Cardiac fibroblast (primary cell): ENCODE results near the gene TERT.

Experiments used
- DNase-seq, 2 donors: peaks; one replicate each; pipeline versions ENCODE4 v3.0.0 to v3.0.0-alpha.2; 2010; ENCODE audit warnings: low read depth in 2 of 2
- H3K4me3 ChIP-seq, 2 donors: replicated peaks in 1 of 2; 1 replicate in 1 of 2; 2 replicates in 1 of 2; pipeline ENCODE4 v1.5.1; 2011; ENCODE audit warnings: low read depth in 2 of 2, low read length in 2 of 2, mild to moderate bottlenecking in 2 of 2, moderate library complexity in 1 of 2
- TF ChIP-seq, protein P1 (sequence below): IDR thresholded peaks from one replicate; pipeline ENCODE4 v1.5.1; 2011; ENCODE audit warnings: low read depth, mild to moderate bottlenecking, low read length, inconsistent platforms

The TERT gene

GRCh38 chr5:1252681-1253080 is 42.2 kb downstream of the TERT start:
- no peak for DNase-seq
- TF ChIP-seq, protein P1, sequence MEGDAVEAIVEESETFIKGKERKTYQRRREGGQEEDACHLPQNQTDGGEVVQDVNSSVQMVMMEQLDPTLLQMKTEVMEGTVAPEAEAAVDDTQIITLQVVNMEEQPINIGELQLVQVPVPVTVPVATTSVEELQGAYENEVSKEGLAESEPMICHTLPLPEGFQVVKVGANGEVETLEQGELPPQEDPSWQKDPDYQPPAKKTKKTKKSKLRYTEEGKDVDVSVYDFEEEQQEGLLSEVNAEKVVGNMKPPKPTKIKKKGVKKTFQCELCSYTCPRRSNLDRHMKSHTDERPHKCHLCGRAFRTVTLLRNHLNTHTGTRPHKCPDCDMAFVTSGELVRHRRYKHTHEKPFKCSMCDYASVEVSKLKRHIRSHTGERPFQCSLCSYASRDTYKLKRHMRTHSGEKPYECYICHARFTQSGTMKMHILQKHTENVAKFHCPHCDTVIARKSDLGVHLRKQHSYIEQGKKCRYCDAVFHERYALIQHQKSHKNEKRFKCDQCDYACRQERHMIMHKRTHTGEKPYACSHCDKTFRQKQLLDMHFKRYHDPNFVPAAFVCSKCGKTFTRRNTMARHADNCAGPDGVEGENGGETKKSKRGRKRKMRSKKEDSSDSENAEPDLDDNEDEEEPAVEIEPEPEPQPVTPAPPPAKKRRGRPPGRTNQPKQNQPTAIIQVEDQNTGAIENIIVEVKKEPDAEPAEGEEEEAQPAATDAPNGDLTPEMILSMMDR: no peak
- no peak overlapping the region for H3K4me3 ChIP-seq

- TF ChIP-seq, protein P1: no peak
- no peak overlapping the region for H3K4me3 ChIP-seq
- no peak for DNase-seq
These were observed 42.9 kb downstream of the TERT start for GRCh38 chr5:1251678-1252580.

DNA sequence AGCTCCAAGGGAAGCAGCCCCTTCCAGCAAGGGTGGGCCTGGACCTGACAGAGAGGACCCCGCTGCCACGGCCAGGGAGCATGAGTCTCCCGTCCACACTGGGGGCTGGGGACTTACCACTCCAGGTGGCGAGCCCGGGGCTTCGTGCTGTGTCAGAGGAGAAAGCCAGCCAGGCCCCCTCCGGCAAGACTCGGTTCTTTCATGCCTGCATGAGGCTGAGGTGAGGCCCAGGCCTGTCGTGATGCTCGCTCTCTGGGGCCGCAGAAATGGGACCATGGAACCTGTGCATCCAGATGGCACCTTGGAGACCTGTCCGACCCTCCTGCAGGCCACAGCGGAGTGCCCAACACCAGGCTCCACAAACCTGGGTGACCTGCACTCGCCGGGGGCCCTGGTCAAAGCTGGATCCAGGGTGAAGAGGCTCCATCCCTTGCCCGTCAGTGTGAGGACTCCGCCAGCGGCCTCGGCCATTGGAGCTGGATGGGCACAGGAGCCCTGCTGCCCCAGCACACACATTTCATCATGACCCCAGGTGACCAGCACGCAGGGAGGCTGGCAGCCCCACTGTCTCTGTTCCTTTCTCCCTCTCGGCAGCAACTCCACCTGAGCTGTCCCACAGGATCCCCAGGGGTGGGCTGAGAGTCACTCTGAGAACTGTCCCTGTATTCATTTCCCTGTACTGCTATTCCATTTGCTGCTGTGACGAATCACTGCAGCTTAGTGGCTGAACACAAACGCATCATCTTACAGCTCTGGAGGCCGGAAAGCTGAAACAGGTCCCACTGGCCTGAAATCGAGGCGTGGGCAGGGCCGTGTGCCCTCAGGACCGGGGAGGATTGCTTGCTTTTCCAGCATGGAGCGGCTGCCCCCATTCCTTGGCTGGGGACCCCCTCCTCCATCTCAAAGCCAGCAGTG is 45.2 kb downstream of the TERT start:
- no peak overlapping the region for H3K4me3 ChIP-seq
- no peak for DNase-seq
- TF ChIP-seq, protein P1: no peak

DNA sequence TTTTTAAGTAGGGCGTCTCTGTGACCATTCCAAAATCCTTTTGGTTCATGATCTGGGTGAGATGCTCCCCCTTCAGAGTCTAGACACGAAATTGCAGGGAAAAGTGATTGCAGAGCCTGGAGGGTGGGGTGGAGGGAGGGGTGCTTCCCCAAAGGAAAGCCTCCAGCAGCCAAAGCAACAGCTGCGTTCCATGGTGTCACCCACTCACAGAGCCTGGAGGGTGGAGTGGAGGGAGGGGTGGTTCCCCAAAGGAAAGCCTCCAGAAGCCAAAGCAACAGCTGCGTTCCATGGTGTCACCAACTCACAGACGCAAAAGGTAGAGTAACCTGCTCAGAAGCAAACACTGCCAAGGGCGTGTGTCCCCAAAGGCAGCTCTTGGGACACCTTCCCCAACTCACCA is 47.1 kb downstream of the TERT start:
- TF ChIP-seq, protein P1: no peak
- no peak overlapping the region for H3K4me3 ChIP-seq
- DNase-seq: no peak

DNA sequence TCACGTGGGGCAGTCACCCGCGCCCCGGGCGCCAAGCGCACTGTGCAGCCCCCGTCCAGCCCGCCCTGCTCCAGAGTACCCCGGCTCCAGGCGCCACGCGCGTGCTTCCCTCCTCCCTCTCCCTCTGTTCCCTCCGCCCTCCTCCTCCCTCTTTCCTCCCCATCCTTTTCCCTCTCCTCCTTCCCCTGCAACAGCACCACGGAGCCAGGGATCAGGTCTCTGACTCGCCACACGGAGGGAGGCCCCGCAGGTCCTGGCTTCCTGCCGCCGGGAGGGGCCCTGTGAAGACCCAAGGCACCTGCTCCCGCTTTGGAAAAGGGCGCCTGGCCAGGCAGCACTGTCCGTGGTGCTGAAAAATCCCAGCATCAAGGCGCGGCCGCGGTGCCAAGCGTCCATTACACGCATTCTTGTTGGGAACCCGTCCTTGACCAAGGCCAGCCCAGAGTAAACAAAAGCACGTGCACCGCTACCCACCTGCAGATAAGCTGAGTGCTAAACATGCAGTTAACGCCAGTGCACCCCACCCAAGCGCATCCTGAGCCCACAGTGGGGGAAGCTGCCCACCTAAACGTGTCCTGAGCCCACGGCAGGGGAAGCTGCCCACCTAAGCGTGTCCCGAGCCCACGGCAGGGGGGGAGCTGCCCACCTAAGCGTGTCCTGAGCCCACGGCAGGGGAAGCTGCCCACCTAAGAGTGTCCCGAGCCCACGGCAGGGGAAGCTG is 48.0 kb downstream of the TERT start:
- no peak overlapping the region for H3K4me3 ChIP-seq
- DNase-seq: peak; percentile 13 to 29
- TF ChIP-seq, protein P1: no peak

DNA sequence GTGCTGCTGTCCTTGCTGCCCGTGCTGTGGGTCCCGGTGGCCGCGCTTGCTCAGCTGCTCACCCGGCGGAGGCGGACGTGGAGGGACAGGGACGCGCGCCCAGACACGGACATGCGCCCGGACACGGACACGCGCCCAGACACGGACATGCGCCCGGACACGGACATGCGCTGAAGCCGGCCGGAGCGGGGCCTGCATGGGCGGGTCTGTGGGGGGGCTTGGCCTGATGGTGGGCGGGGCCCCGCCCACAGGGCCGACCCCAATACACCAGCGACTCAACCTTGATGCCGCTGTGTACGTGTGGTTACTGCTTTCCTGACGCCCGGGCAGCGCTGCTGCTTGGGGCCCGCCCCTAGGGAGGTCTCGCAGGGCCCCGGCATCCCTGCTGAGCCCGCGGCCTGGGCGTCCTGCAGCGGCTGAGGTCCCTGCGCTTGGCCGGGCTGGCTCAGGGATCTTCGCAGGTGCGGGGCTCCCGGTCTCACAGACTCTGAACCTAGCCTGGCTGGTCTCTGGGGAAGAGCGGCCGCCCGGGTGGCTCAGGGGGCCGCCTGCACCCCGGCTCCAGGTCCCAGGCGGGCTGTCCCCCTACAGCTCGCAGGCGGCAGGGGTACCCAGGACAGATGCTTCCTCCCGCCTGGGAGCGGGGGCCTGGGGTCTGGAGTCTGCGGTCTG is 48.8 kb downstream of the TERT start:
- TF ChIP-seq, protein P1: no peak
- no peak for DNase-seq
- no peak overlapping the region for H3K4me3 ChIP-seq
